Liver (tissue), 9 donors: ENCODE results near the gene MAN2A2. TPM values are rescaled to one million over a fixed set of nuclear protein-coding genes. Genes with fewer than 3 reads are reported as not detected.
A peak's percentile ranks its signal among the peaks of the same experiment; 100 is the strongest.

ENCODE experiments used
- DNase-seq: peaks from one replicate; pipeline ENCODE4 v3.0.0-alpha.2; 2017; ENCODE audit warnings: low spot score
- H3K27ac ChIP-seq, 2 donors: one replicate each; pipeline ENCODE4 v1.7.0; 2013; ENCODE audit warnings: inconsistent platforms in 2 of 2, low read length in 2 of 2, control low read depth in 1 of 2, low read depth in 1 of 2, mild to moderate bottlenecking in 1 of 2
- H3K27me3 ChIP-seq, 4 donors: one replicate each; pipeline versions ENCODE4 v1.6.1 to v1.7.0; 2013; ENCODE audit warnings: low read length in 3 of 4, inconsistent platforms in 1 of 4, mild to moderate bottlenecking in 1 of 4, moderate library complexity in 1 of 4; ENCODE audit not compliant: control insufficient read depth in 4 of 4, insufficient read depth in 4 of 4
- H3K36me3 ChIP-seq, 4 donors: one replicate each; pipeline versions ENCODE4 v1.6.1 to v1.7.0; 2013; ENCODE audit warnings: low read length in 3 of 4, mild to moderate bottlenecking in 3 of 4, low read depth in 1 of 4, moderate library complexity in 1 of 4; ENCODE audit not compliant: control insufficient read depth in 4 of 4, insufficient read depth in 3 of 4
- H3K4me1 ChIP-seq, 4 donors: one replicate each; pipeline versions ENCODE4 v1.6.1 to v1.7.0; 2013; ENCODE audit warnings: low read length in 3 of 4, mild to moderate bottlenecking in 3 of 4, moderate library complexity in 1 of 4; ENCODE audit not compliant: control insufficient read depth in 4 of 4, insufficient read depth in 4 of 4
- H3K4me3 ChIP-seq, 3 donors: one replicate each; pipeline versions ENCODE4 v1.6.1 to v1.7.0; 2013; ENCODE audit warnings: low read length in 3 of 3, control low read depth in 1 of 3, low read depth in 1 of 3, mild to moderate bottlenecking in 1 of 3
- H3K9ac ChIP-seq, 2 donors: one replicate each; pipeline ENCODE4 v1.7.0; 2013; ENCODE audit warnings: low read length in 2 of 2, mild to moderate bottlenecking in 2 of 2, moderate library complexity in 2 of 2, control low read depth in 1 of 2, low read depth in 1 of 2
- H3K9me3 ChIP-seq, 4 donors: one replicate each; pipeline versions ENCODE4 v1.6.1 to v1.7.0; 2013; ENCODE audit warnings: low read length in 3 of 4; ENCODE audit not compliant: control insufficient read depth in 4 of 4
- ATF3 ChIP-seq: IDR thresholded peaks from 2 replicates; pipeline ENCODE4 v1.6.1; 2016; ENCODE audit warnings: antibody characterized with exemption
- CTCF ChIP-seq: fragments of 150-350 bp; IDR thresholded peaks from 2 replicates; pipeline ENCODE4 v1.5.1; 2017; ENCODE audit warnings: improper control_type of control experiment, low read depth, low read length; ENCODE audit not compliant: missing input control
- EGR1 ChIP-seq, 2 donors: IDR thresholded peaks; 2 replicates each; pipeline ENCODE4 v1.6.1; 2016 to 2018; ENCODE audit warnings: antibody characterized with exemption in 2 of 2, low read depth in 2 of 2
- FOXA1 ChIP-seq: IDR thresholded peaks from 2 replicates; pipeline ENCODE4 v1.6.1; 2016; ENCODE audit warnings: antibody characterized with exemption
- FOXA2 ChIP-seq: IDR thresholded peaks from 2 replicates; pipeline ENCODE4 v1.6.1; 2016; ENCODE audit warnings: antibody characterized with exemption
- GABPA ChIP-seq, 2 donors: IDR thresholded peaks in 1 of 2; conservative IDR thresholded peaks in 1 of 2; 2 replicates each; pipeline ENCODE4 v1.6.1; 2016; ENCODE audit warnings: antibody characterized with exemption in 2 of 2, mild to moderate bottlenecking in 1 of 2, moderate library complexity in 1 of 2
- HNF4A ChIP-seq, 2 donors: conservative IDR thresholded peaks; 2 replicates each; pipeline ENCODE4 v1.6.1; 2016; ENCODE audit warnings: antibody characterized with exemption in 2 of 2, mild to moderate bottlenecking in 2 of 2
- HNF4G ChIP-seq: IDR thresholded peaks from 2 replicates; pipeline ENCODE4 v1.6.1; 2016; ENCODE audit warnings: antibody characterized with exemption
- JUND ChIP-seq, 2 donors: IDR thresholded peaks; 2 replicates each; pipeline ENCODE4 v1.6.1; 2016; ENCODE audit warnings: antibody characterized with exemption in 2 of 2
- MAX ChIP-seq: IDR thresholded peaks from 2 replicates; pipeline ENCODE4 v1.6.1; 2016; ENCODE audit warnings: antibody characterized with exemption
- NR2F2 ChIP-seq: IDR thresholded peaks from 2 replicates; pipeline ENCODE4 v1.6.1; 2016; ENCODE audit warnings: antibody characterized with exemption
- RAD21 ChIP-seq, 2 donors: IDR thresholded peaks; 2 replicates each; pipeline ENCODE4 v1.6.1; 2016; ENCODE audit warnings: antibody characterized with exemption in 2 of 2, mild to moderate bottlenecking in 2 of 2
- REST ChIP-seq: IDR thresholded peaks from 2 replicates; pipeline ENCODE4 v1.6.1; 2016; ENCODE audit warnings: antibody characterized with exemption, mild to moderate bottlenecking
- RXRA ChIP-seq, 2 donors: IDR thresholded peaks; 2 replicates each; pipeline ENCODE4 v1.6.1; 2017 to 2018; ENCODE audit warnings: antibody characterized with exemption in 2 of 2, mild to moderate bottlenecking in 1 of 2
- SP1 ChIP-seq: IDR thresholded peaks from 2 replicates; pipeline ENCODE4 v1.6.1; 2018; ENCODE audit warnings: antibody characterized with exemption, mild to moderate bottlenecking
- TAF1 ChIP-seq: conservative IDR thresholded peaks from 2 replicates; pipeline ENCODE4 v1.6.1; 2016; ENCODE audit warnings: antibody characterized with exemption, mild to moderate bottlenecking
- YY1 ChIP-seq: IDR thresholded peaks from 2 replicates; pipeline ENCODE4 v1.6.1; 2016; ENCODE audit warnings: antibody characterized with exemption, mild to moderate bottlenecking
- ZBTB33 ChIP-seq: IDR thresholded peaks from 2 replicates; pipeline ENCODE4 v1.6.1; 2016; ENCODE audit warnings: antibody characterized with exemption
- WGBS: extraction: QIAGEN DNeasy Blood & Tissue Kit; methylation state at CpG from one replicate; pipeline ENCODE4 v1.1.7; 2013; 5-methylcytosine and 5-hydroxymethylcytosine counted together
- polyA plus RNA-seq, 2 donors: library from polyadenylated mRNA; stranded (reverse) in 1 of 2; unstranded in 1 of 2; fragments of 200-250 nt in 1 of 2; fragments of >200 nt in 1 of 2; fragmentation: Nextera tagmentation in 1 of 2; extraction: Ambion mirVana in 1 of 2; gene quantifications; one replicate each; pipeline versions ENCODE4 v1.2.1 to v1.2.3, GENCODE V29; 2013 to 2015
- total RNA-seq, 2 donors: library from RNA; depleted of rRNA; stranded (reverse); fragments of >200 nt; gene quantifications; one replicate each; pipeline ENCODE4 v1.2.3, GENCODE V29; 2014
- donor health status: healthy.
- donor health status: healthy.
- donor health status: healthy.
- donor health status: healthy.
- donor health status: healthy.

MAN2A2 gene
- total and polyA plus RNA-seq, 4 donors, result 17.3 to 111 (median 50.9) TPM

GRCh38 chr15:90957031-90957790, 54.1 kb downstream of the MAN2A2 start:
- DNase-seq, result no peak
- H3K27ac ChIP-seq, result no peak overlapping the region
- peaks cover 2 to 31% (median 10%) of the 10 kb centered on the region in 4 donors for H3K36me3 ChIP-seq
- H3K4me3 ChIP-seq, result peak overlapping the region in 2 of 3 donors; percentile 37 to 49
- no peaks in the 10 kb centered on the region for H3K9me3 ChIP-seq
- 49% methylated on average over 63 of the region's 63 CpGs for WGBS
- H3K4me1 ChIP-seq, result peaks cover 7 to 24% (median 16%) of the 10 kb centered on the region in 4 donors
- TF ChIP-seq SP1, result no peak
- no peak for TF ChIP-seq NR2F2
- TF ChIP-seq ZBTB33, result no peak
- no peak for TF ChIP-seq EGR1 (IDR thresholded peaks at IDR 0.05; ENCODE audit: low read depth in 2 of 2)
- no peak for TF ChIP-seq JUND (IDR thresholded peaks at IDR 0.05)
- TF ChIP-seq TAF1, result no peak
- no peak for TF ChIP-seq FOXA1
- TF ChIP-seq MAX, result no peak
- no peak for TF ChIP-seq GABPA (IDR thresholded peaks at IDR 0.05 in 1 of 2, conservative IDR thresholded peaks at IDR 0.05 in 1 of 2)
- TF ChIP-seq FOXA2, result no peak
- no peak for TF ChIP-seq YY1
- TF ChIP-seq HNF4G, result no peak
- no peak for TF ChIP-seq HNF4A (conservative IDR thresholded peaks at IDR 0.05)
- TF ChIP-seq REST, result no peak
- no peak for TF ChIP-seq RAD21 (IDR thresholded peaks at IDR 0.05)
- TF ChIP-seq RXRA (IDR thresholded peaks at IDR 0.05), result no peak
- no peak for TF ChIP-seq CTCF
- TF ChIP-seq ATF3, result no peak
- H3K9ac ChIP-seq, result no peak overlapping the region
- no peaks in the 10 kb centered on the region for H3K27me3 ChIP-seq
